HG02943 (cell line): ENCODE results near the gene GNB1L.
"Not testable (repeated sequence)": the region's sequence is repeated elsewhere in the genome, so short reads cannot be mapped to it uniquely, and the experiment has no call there.

Source experiments
- ATAC-seq: cut with Tn5 transposase; IDR thresholded peaks from one replicate; pipeline ENCODE4 v1.9.1; 2021; ENCODE audit warnings: mild to moderate bottlenecking, low read depth, moderate library complexity; ENCODE audit not compliant: unreplicated experiment

The GNB1L gene

DNA sequence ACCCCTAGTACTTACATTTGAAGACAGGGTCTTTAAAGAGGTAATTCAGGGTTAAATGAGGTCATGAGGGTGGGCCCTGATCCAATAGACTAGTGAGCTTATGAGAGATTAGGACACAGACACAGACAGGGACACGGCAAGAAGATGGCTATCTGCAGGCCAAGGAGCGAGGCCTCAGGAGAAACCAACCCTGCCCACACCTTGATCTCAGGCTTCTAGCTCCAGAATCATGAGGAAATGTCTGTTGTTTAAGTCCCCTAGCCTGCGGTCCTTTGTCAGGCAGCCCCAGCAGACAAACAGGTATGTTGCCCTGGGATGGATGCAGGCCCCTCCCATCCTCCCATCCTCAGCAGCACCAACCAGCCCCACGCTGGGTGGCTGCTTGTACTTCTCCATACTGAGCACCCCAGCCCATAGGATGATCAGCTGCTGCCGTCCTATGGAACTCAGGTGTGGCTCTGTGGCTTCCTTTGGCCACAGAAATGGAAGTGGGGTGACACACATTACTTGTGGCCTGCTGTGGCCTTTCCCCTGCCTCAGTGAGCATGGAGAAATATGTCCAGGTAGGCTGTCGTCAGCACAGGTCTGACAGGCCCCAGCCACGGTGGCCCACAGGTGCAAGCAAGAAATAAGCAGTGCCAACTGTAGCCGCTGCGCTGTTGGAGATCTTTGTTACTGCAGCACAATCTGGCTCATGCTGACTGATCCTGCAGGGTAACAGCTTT lies 7.9 kb downstream of the GNB1L start:
- ATAC-seq, result no peak

DNA sequence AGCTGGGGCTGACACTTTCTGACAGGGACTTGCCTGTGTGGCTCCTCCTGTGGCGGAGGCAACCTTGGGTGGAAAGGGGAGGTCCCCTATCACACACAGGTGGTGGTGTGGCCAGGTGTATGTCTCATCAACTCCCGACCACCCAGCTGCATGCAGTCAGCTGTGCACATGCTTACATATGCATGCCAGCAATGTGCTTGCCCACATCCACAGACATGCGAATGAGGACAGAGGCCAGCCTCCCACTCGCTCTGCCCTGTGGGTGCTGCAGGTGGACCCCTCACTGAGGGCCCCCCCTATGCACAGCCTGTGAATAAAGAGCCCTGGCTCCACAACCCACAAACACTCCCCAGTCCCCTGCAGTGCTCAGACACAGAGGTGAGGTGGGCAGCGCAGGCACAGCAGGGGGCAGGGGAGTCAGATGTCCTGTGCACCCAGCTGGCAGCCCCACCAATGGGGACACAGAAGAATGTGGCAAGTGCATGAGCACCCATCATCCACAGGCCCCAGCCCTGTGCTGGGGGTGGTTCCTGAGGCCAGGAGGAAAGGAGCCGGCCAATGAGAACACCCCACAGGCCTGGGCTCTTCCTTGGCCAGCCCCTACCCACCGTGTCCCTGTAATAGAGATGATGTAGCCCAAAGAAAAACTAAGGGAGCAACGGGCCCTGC lies 9.5 kb downstream of the GNB1L start:
- no peak for ATAC-seq

DNA sequence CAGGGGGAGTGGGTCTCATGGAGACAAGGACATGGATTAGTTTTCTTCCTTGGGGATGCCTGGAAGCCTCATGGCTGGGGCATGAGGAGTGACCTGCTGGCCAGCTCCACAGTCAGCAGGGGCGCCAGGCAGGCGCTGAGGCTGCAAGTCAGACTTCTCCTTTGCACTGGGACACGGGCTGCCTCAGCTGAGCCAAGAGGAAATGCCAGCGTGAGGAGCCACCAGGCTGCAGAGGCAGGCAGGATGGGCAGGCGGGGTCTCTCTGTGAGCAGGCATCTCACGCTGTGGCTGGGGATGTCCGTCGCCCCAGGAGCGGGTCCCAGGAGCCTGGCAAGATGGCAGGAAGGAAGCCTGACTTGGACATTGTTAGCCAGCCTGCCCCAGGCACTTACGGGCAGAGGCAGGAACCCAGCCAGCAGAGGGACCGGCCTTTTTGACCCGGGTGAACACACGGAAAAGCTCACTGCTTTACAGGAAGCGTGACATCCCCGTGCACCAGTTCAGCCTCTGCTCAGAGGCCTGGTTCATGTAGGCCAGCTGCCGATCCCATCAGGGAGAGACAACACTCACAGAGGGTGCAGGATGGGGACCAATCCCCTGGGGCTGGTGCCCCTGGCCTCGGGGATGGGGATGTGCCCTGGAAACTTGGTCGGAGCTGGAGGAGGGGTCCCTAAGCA lies 10.2 kb downstream of the GNB1L start:
- no peak for ATAC-seq

DNA sequence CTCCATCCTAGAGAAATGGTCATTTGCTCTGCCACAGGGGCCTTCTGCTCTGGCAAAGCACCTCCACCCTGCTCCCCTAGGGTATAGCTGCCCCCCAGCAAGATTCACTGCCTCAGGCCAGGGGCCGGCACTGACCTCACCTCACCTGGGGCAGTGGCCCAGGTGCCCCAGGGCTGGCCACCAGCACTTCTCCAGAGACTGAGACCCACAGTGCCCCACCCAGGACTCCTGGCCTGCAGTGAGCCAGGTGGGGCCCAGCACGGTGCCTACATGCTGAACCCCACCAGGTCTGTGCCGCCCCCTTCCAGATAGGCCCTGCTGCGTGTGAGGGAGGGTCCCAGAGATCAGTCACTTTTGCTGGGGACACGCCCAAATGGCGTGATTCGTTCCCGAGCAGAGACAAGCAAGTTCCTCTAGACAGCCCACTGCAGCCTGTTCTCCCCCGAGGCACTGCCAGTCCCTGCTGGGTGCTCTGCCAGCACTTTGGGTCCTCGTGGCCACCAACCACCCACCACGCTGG lies 10.8 kb downstream of the GNB1L start:
- ATAC-seq, result no peak

DNA sequence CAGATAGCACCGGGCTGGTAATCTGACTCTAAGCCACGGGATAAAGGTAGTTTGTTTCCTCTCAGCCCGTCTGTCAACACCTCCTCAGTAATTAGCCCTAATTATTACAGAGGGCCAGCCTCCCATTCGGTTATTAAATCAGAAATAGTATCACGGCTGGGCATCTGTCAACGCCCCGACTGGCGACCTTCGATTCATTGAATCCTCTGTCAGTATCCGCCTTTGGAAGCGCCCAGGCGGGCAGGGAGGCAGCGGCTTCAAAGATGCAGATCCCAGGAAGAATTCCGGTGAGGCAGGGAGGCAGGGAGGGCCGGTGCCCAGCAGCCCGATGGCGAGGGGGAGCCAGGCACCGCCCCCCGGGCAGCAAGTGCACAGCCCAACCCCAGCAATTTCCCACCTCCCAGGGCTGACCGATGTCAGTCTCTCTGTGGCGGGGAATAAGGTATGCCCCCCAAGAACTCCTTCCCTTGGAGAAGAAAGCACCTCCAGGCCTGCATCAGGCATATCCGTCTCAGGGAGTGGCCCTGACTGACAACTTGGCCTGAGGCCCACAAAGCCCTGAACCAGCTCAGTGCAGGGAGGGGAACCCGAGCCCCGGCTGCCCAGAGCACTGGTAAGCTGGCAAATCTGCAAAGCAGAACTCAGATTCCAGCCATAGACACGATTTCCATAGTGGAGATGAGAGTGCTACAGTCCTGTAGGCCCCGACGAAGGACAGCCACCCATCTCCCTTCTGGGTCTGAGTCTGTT lies 11.4 kb downstream of the GNB1L start:
- no peak for ATAC-seq

DNA sequence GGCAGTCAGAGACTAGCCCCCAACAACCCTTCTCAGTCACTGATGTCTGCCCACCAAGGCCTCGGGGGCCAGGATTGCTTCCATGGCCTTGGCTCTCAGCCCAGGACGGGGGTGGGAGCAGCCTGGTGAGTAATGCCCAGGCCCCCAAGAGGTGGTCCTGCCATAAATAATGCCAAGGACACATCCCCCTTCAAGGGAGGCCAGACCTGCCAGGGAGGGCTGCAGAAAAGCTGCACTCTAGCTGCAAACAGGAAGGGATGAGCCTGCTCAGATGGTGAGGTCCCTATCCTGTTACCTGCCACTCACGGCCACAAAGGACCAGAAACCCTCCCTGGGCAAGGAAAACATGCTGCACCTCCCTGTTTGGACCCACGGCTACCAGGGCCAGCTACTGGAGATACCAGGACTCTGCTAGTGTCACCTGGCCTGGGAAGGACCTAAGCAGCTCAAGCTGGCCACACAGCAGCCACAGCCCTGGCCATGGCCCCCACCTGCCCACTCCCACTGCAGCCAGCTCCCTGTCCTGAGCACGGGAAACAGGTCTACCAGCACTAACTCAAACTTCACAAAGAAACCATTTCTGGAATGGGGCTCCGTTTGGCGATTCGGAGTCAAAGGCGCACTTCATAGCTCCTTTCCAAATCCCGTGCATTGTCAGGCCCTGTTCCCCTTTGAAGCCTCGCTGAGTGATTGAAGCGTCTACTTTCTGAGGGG lies 12.1 kb downstream of the GNB1L start:
- ATAC-seq, result no peak

DNA sequence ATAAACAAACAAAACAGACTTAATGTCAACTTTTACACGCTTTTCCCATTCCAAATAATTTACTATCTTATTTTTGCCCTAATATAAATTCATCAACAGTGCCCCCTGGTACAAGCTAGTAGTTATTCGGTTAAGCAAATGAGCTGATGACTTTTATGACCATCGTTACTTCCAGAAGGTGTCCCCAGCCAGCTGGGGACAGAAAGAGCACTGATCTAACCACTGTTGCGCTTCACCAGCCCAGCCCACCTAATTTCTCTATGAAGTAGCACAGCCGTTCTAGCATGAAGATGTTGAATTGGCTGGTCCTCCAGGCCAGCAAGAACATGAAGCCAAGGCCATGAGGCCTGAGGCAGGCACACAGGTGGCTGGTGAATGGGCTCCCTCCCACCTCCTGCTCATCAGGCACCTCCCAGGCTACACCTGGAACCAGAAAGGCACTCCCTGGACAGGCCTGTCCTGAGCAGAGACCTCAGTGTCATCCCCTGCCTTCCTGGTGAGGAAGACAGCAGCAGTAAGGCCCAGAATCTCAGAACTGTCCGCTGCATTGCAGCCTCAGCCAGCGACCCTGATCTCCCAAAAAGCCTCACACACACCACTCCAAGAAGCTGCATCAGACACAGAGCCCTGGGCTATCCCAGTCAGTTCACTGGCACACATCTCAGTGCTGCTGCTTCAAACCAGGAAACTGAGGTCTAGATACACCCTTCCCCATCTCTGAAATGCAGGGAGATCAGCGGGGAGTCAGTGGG lies 12.9 kb downstream of the GNB1L start:
- no peak for ATAC-seq

DNA sequence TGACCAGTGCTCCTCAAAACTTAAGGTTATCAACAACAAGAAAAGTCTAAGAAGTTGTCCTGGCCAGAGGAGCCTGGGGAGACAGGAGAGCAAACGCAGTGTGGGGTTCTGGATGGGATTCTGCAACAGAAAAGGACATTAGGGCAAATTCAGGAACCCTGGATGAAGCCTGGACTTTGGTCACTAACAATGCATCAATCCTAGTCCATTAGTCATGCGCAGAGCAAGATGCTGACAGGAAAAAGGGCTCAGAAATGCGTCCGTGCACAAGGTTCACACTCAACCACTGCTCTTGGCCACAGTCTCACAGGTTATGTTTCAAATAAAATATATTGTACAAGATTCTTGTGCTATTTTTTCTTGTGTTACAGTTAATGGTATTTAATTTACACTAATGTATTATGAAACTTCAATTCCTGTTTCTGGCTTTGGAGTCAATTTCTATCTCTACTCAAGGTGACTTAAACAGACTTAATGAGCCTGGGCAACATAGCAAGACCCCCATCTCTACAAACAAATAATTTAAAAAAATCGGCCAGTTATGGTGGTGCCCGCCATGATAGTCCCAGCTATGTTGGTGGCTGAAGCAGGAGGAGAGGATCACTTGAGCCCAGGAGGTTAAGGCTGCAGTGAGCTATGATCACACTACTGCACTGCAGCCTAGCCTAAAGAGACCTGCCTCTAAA lies 13.6 kb downstream of the GNB1L start:
- ATAC-seq, result no peak

DNA sequence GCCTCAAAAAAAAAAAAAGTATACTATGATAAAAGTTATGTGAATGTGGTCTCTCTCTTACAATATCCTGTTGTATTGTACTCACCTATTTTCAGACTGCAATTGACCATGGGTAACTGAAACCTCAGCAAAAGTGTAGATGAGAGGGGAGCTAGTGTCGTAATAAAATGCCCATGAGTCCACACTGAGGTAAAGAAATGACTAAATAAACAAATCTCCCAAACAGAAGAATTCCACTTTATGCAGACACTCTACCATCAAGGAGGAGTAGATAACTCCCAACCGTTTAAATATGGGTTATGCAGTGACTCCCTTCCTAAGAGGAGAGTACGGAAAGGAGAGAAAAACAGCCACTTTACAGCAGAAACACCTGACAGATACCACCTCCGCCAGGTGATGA lies 14.6 kb downstream of the GNB1L start:
- ATAC-seq, result no peak

DNA sequence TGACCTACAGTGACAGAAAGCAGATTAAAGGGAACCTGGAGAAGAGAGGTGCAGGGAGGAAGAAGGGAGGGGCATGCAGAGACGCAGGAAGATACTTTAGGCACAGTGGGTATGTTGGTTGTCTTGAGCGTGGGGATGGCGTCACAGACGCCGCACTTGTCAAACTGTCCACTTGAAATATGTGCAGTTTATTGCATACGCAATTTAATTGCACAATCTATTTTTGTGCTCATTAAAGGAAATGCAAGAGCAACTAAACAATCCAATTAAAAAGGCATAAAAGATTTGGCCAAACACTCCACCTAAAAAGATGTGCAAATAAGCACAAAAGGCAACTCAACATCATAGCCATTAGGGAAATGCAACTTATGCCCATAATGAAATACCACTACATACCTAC lies 16.8 kb downstream of the GNB1L start:
- no peak for ATAC-seq

DNA sequence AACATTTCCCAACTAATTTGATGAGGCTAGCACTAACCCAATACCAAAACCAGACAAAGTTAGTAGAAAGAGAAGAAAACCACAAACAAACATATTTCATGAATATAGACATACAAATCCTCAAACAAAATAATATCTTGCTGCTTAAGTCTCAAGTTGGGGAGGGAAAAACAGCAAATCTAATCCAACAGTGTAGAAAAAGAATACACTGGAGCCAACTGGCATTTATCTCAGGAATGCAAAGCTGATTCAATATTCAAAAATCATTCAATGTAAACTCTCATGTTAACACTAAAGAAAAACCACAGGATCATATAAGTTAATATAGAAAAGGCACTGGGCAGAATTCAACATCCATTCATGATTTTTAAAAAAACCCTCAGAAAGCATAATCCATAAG lies 18.2 kb downstream of the GNB1L start:
- ATAC-seq, result no peak

DNA sequence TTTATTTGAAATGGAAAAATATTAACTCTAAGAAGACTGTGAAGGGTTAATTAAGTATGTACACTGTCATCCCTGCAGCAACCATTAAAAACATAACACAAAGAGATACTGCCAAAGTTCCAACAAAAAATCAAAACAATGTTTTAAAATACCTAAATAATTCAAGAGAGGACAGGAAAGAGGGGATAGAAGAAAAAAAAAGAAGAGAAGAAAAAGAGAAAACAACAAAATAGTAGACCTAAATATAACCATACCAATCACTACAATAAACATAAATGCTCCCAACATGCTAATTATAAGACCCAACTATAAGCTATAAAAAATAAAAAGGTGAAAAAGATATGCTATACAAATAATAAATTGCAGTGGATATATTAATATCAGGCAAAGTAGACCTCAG lies 20.1 kb downstream of the GNB1L start:
- no peak for ATAC-seq

DNA sequence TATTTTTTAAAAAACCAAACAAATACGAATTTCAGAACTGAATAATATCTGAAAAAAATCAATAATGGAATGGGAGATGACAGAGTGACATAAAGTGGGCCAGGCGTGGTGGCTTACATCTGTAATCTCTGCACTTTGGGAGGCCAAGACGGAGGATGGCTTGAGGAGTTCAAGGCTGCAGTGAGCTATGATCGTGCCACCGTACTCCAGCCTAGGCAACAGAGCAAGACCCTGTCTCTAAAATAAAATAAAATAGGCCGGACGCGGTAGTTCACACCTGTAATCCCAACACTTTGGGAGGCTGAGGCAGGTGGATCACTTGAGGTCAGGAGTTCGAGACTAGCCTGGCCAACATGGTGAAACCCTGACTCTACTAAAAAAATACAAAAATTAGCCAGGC lies 21.3 kb downstream of the GNB1L start:
- not testable (repeated sequence) for ATAC-seq

DNA sequence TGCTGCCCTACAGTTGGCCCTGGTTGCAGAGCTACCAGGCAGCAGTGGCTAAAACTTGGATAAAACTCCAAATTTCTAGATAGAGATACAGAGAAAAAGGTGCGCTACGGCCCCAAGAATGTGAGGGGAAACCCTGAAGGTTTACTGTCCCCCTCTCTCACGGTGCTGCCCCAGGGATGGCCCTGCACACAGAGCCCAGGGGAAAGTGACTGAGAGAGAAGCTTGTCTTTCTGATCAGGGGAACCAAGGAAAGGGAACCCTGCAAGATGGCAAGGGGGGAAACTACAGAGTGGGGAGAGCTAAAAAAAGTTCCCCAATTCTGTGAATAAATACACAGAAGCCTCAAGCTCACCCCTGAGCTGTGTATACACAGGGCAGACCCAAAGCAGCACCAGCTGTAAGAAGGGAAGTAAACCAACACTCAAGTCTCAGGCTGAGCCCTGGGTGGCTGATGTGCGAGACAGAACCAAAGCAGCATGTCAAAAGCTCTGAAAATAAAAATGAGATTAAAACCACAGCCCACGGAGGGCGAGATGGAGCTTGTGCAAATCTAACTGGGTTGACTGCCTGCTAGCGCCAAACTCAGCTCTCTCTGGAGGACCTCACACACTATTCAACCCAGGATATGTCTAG lies 22.1 kb downstream of the GNB1L start:
- no peak for ATAC-seq

DNA sequence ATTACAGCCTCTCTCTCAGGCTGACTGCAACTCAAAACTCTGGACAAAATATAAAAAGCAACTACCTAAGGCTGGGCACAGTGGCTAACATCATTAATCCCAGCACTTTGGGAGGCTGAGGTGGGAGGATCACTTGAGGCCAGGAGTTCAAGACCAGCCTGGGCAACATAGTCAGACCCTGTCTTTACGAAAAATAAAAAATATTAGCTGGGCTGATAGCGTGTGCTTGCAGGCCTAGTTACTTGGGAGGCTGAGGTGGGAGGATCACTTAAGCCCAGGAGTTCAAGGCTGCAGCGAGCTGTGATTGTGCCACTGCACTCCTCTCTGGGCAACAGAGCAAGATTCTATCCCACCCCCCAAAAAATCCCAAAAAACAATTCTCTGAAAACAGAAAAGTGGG lies 22.7 kb downstream of the GNB1L start:
- ATAC-seq, result not testable (repeated sequence)

DNA sequence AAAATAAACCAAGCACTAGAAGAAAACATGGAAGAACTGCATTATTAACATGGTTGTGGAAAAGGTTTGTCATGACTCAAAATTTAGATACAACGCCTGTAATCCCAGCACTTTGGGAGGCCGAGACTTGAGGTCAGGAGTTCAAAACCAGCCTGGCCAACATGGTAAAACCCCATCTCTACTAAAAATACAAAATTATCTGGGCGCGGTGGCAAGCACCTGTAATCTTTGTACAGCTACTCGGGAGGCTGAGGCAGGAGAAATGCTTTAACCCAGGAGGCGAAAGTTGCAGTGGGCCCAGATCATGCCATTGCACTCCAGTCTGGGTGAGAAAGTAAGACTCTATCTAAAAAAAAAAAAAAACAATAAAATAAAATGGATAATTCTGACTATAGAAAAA lies 23.7 kb downstream of the GNB1L start:
- ATAC-seq, result no peak

DNA sequence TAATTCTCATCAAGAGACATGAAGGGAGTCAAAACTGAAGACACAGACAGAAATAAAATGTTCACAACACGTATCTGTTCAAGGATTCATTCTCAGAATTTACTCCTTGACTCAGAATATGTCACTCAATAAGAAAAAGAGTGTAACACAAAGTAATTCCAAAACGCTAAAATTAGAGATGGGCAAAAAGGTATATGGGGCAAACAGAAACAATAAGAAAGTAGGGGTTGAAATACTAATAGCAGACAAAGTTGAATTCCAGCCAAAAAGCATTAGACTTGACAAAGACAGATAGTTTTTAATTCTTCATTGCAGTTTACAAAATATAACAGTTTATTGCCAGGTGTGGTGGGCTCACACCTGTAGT lies 26.7 kb downstream of the GNB1L start:
- no peak for ATAC-seq

DNA sequence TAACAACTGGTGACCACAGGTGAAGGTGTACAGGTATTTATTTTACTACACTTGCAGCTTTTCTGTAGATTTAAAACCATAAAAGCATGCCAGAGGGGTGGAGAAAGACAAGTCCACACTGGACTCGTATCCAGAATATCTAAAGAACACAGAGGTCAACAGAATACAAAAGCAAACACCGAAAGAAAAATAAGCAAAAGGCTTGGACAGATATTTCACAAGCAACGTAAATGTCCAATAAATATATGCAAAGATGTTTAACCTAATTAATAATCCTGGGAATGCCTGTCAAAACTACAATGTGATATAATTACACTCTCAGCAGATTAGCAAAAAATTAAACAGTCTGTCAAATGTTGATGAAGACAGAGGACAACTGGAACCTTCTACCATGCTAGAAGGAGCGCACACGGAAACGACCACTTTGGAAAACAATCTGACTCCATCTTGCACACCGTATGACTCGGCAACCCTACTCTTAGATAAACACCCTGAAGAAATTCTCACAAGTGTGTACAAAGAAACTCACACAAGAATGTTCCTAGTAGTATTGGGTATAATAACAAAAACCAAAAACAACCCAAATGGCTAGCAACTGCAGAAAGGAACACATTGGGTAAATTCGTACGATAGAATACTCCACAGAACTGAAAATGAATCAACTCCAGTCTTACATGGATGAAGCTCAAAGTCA lies 27.2 kb downstream of the GNB1L start:
- ATAC-seq, result no peak
